Motor neuron (in vitro differentiated cells): ENCODE measurements around the gene KCNJ6. TPM values are rescaled to one million over a fixed set of nuclear protein-coding genes. Genes with fewer than 3 reads are reported as not detected.
"Not testable (repeated sequence)": the region's sequence is repeated elsewhere in the genome, so short reads cannot be mapped to it uniquely, and the experiment has no call there.

Experiments used
- ATAC-seq, 8 experiments: fragments of 200-7000 bp; cut with Tn5 transposase; replicated peaks in 6 of 8; 2 replicates each; pipeline ENCODE4 v1.8.0; 2021; ENCODE audit warnings: mild to moderate bottlenecking in 8 of 8, moderate library complexity in 8 of 8
- H3K27ac ChIP-seq, 2 donors: fragments of 250-450 bp; sonication (Bioruptor Pico); 2 replicates each; pipeline ENCODE4 v1.9.0; 2021; ENCODE audit warnings: antibody characterized with exemption in 2 of 2, mild to moderate bottlenecking in 2 of 2, moderate library complexity in 1 of 2
- H3K4me1 ChIP-seq, 2 donors: fragments of 250-450 bp; sonication (Bioruptor Pico); replicated peaks in 1 of 2; 2 replicates each; pipeline ENCODE4 v1.6.1; 2021; ENCODE audit warnings: antibody characterized with exemption in 2 of 2, mild to moderate bottlenecking in 2 of 2, moderate library complexity in 1 of 2
- H3K4me3 ChIP-seq, 5 donors: fragments of 250-450 bp; sonication (Bioruptor Pico); 2 replicates each; pipeline ENCODE4 v1.9.0; 2021; ENCODE audit warnings: antibody characterized with exemption in 5 of 5, mild to moderate bottlenecking in 5 of 5, moderate library complexity in 4 of 5
- WGBS, 10 experiments: fragments of 450-650 bp; shearing (Covaris generic); methylation state at CpG; one replicate each; pipeline ENCODE4 v1.0.0; 2022; 5-methylcytosine and 5-hydroxymethylcytosine counted together
- in situ Hi-C, 9 experiments: fragments of 400-800 bp; cut with MboI; loops; one replicate each; pipeline ENCODE4 v1.15.0; 2021; ENCODE audit warnings: low sequenced_read_pairs in 9 of 9, low pct_unique_long_range_greater_than_20kb in 2 of 9; ENCODE audit not compliant: unreplicated experiment in 9 of 9
- total RNA-seq, 8 experiments: library from RNA; unstranded; fragments of 300-600 nt; gene quantifications; 2 replicates each; pipeline versions ENCODE4 v1.2.3 to v1.2.4, GENCODE V29; 2022

The KCNJ6 gene
- total RNA-seq, 8 experiments from 2014 or later, result 0.05 to 3.4 (median 0.61) TPM

GRCh38 chr21:37771181-37771580 is 145.1 kb downstream of the KCNJ6 start:
- WGBS, 10 experiments, result 50 to 100% (median 83%) methylated on average over 2 to 3 of the region's 3 CpGs; no CpG with 5 or more reads in 5 of the 10 experiments
- Histone ChIP-seq H3K4me3 (no peak overlapping the region), H3K27ac (no peak overlapping the region), H3K4me1 (no peaks in the 10 kb centered on the region)
- ATAC-seq, result no peak
- in situ Hi-C loops, result no loop called here

GRCh38 chr21:37770461-37770860 is 145.8 kb downstream of the KCNJ6 start:
- 0 to 86% (median 71%) methylated on average over 1 to 2 of the region's 2 CpGs; no CpG with 5 or more reads in 3 of the 10 experiments for WGBS, 10 experiments
- H3K27ac ChIP-seq, result no peak overlapping the region
- peak in 1 of 8 experiments; percentile 59 for ATAC-seq
- in situ Hi-C loops, result no loop called here
- no peak overlapping the region for H3K4me3 ChIP-seq
- H3K4me1 ChIP-seq, result no peaks in the 10 kb centered on the region

- no peak for ATAC-seq
- in situ Hi-C loops, result no loop called here
- H3K27ac ChIP-seq, result no peak overlapping the region
- H3K4me1 ChIP-seq, result no peaks in the 10 kb centered on the region
- no peak overlapping the region for H3K4me3 ChIP-seq
- WGBS, 10 experiments, result 0 to 67% (median 0%) methylated on average over 1 of the region's 1 CpG; no CpG with 5 or more reads in 5 of the 10 experiments
Measured at GRCh38 chr21:37769656-37770055, 146.6 kb downstream of the KCNJ6 start.

- peak in 1 of 8 experiments; percentile 43 for ATAC-seq
- in situ Hi-C loops, result no loop called here
- WGBS, 10 experiments, result 0 to 64% (median 39%) methylated on average over 1 to 5 of the region's 5 CpGs
Measured at GRCh38 chr21:37767984-37768383, 148.3 kb downstream of the KCNJ6 start.

GRCh38 chr21:37766129-37766528 is 150.1 kb downstream of the KCNJ6 start:
- Histone ChIP-seq H3K27ac (no peak overlapping the region), H3K4me3 (no peak overlapping the region), H3K4me1 (no peaks in the 10 kb centered on the region)
- WGBS, 10 experiments, result 25 to 100% (median 67%) methylated on average over 1 to 4 of the region's 5 CpGs; no CpG with 5 or more reads in 2 of the 10 experiments
- no peak for ATAC-seq
- in situ Hi-C loops, result no loop called here

More at GRCh38 chr21:37767984-37768383, 148.3 kb downstream of the KCNJ6 start:
- H3K4me3 ChIP-seq, result no peak overlapping the region
- H3K4me1 ChIP-seq, result no peaks in the 10 kb centered on the region
- no peak overlapping the region for H3K27ac ChIP-seq

GRCh38 chr21:37765221-37765900 is 150.9 kb downstream of the KCNJ6 start:
- ATAC-seq, result no peak
- no peaks in the 10 kb centered on the region for H3K4me1 ChIP-seq
- 0 to 90% (median 69%) methylated on average over 1 to 5 of the region's 5 CpGs; no CpG with 5 or more reads in 1 of the 10 experiments for WGBS, 10 experiments
- no peak overlapping the region for H3K27ac ChIP-seq
- no peak overlapping the region for H3K4me3 ChIP-seq
- in situ Hi-C loops, result no loop called here

GRCh38 chr21:37764691-37765090 is 151.6 kb downstream of the KCNJ6 start:
- 41 to 80% (median 56%) methylated on average over 1 to 2 of the region's 2 CpGs; no CpG with 5 or more reads in 4 of the 10 experiments for WGBS, 10 experiments
- in situ Hi-C loops, result no loop called here
- Histone ChIP-seq H3K27ac (no peak overlapping the region), H3K4me1 (no peaks in the 10 kb centered on the region), H3K4me3 (no peak overlapping the region)
- ATAC-seq, result no peak

GRCh38 chr21:37763298-37763697 is 153.0 kb downstream of the KCNJ6 start:
- in situ Hi-C loops, result no loop called here
- Histone ChIP-seq H3K4me1 (no peaks in the 10 kb centered on the region), H3K27ac (no peak overlapping the region), H3K4me3 (no peak overlapping the region)
- WGBS, 10 experiments, result 70 to 75% methylated on average over 2 to 5 of the region's 5 CpGs; no CpG with 5 or more reads in 8 of the 10 experiments
- ATAC-seq, result no peak

GRCh38 chr21:37762606-37763005 is 153.7 kb downstream of the KCNJ6 start:
- H3K27ac ChIP-seq, result no peak overlapping the region
- no peaks in the 10 kb centered on the region for H3K4me1 ChIP-seq
- no peak overlapping the region for H3K4me3 ChIP-seq
- in situ Hi-C loops, result no loop called here
- 0 to 86% (median 67%) methylated on average over 1 to 5 of the region's 12 CpGs; no CpG with 5 or more reads in 7 of the 10 experiments for WGBS, 10 experiments
- peak in 4 of 8 experiments; percentile 35 to 77 (median 76) for ATAC-seq

- WGBS, 10 experiments, result 47 to 100% (median 82%) methylated on average over 1 to 4 of the region's 4 CpGs; no CpG with 5 or more reads in 2 of the 10 experiments
- H3K27ac ChIP-seq, in situ Hi-C loops, ATAC-seq, H3K4me1 ChIP-seq, H3K4me3 ChIP-seq: not testable (repeated sequence)
Measured at GRCh38 chr21:37761406-37761805, 154.9 kb downstream of the KCNJ6 start.

GRCh38 chr21:37759777-37760176 is 156.5 kb downstream of the KCNJ6 start:
- no peak for ATAC-seq
- Histone ChIP-seq H3K4me3 (no peak overlapping the region), H3K4me1 (no peaks in the 10 kb centered on the region), H3K27ac (no peak overlapping the region)
- WGBS, 10 experiments, result 50 to 100% (median 78%) methylated on average over 1 to 6 of the region's 9 CpGs; no CpG with 5 or more reads in 2 of the 10 experiments
- in situ Hi-C loops, result no loop called here

GRCh38 chr21:37758982-37759381 is 157.3 kb downstream of the KCNJ6 start:
- peak in 6 of 8 experiments; percentile 51 to 82 (median 66) for ATAC-seq

GRCh38 chr21:37757606-37758376 is 158.5 kb downstream of the KCNJ6 start:
- no peak for ATAC-seq
- in situ Hi-C loops, result no loop called here
- Histone ChIP-seq H3K4me1 (no peaks in the 10 kb centered on the region), H3K4me3 (no peak overlapping the region), H3K27ac (no peak overlapping the region)
- 67 to 100% (median 83%) methylated on average over 1 to 7 of the region's 11 CpGs; no CpG with 5 or more reads in 3 of the 10 experiments for WGBS, 10 experiments

More at GRCh38 chr21:37758982-37759381, 157.3 kb downstream of the KCNJ6 start:
- WGBS, 10 experiments, result 0 to 57% (median 29%) methylated on average over 1 to 5 of the region's 7 CpGs; no CpG with 5 or more reads in 3 of the 10 experiments
- Histone ChIP-seq H3K4me3 (no peak overlapping the region), H3K4me1 (no peaks in the 10 kb centered on the region), H3K27ac (no peak overlapping the region)
- in situ Hi-C loops, result no loop called here
